HG02884 (cell line): ENCODE results near the gene KLHDC4.
"Not testable (repeated sequence)": the region's sequence is repeated elsewhere in the genome, so short reads cannot be mapped to it uniquely, and the experiment has no call there.

Experiments used
- ATAC-seq: cut with Tn5 transposase; IDR thresholded peaks from one replicate; pipeline ENCODE4 v1.9.1; 2021; ENCODE audit warnings: mild to moderate bottlenecking, moderate library complexity; ENCODE audit not compliant: unreplicated experiment

The KLHDC4 gene

DNA sequence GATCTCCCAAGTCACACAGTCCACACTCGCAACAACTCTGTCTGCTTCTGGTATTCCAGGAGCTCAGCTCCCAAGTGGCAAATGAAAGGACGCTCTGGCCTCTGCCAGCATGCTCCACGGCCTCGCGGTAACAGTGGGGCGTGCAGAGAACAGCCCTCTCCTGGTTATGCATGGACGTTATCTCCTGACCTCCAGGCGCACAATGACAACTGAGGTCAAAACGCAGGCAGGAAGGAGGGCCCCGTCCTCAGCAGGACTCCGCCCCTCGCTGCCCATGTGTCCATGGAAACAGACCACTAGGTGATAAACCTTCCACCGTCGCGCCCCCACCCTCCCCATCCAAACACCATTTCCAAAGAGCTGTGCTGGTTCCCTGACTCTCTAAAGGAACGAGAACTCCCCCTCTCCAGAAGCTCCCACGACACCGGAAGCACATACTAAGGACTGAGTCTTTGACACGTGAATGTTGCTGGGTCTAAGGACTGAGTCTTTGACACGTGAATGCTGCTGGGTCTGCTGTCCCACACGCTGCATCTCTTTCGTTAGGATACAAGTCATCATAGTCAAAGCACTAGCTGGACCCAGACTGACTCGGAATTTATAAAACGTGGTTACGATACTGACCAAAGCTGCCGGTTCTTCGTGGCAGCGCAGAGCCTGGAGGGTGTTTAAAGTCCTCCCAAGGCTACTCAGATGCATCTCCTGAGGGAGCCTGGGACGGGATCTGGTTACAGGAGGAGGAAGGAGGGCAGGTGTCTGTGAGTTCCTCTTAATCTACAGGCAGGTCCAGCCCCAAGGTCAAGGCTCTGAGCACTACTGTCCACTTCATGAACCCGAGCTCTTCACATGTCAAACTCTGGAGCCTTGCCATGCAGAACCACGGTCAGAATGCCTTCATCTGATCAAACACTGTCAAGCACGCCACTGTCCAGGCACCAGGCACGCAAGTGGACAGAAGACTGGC lies 43.9 kb downstream of the KLHDC4 start:
- no peak for ATAC-seq

DNA sequence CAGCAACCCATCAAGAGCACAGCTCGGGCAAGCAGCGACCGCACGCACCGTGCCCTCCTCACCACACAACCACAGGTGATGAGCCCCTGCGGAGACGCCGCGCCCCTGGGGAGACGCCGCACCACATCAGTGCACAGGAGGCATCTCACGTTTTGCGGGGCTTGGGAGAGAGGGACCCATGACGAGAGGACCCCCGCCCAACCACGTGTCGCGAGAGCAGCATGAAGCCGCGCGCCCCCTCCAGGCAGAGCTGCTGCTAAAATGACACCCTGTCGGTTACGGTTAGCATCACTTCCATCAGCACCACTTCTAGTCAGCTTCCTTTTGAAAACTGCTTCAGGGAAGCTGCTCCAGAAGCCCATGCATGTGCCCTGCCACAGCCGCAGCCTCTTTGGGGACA lies 45.3 kb downstream of the KLHDC4 start:
- no peak for ATAC-seq

DNA sequence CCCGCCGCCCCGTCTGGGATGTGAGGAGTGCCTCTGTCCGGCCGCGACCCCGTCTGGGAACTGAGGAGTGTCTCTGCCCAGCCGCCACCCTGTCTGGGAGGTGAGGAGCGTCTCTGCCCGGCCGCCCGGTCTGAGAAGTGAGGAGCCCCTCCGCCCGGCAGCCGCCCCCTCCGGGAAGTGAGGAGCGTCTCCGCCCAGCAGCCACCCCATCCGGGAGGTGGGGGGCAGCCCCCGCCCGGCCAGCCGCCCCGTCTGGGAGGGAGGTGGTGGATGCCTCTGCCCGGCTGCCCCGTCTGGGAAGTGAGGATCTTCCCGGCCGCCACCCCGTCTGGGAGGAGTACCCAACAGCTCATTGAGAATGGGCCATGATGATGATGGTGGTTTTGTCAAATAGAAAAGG lies 47.0 kb downstream of the KLHDC4 start:
- not testable (repeated sequence) for ATAC-seq

DNA sequence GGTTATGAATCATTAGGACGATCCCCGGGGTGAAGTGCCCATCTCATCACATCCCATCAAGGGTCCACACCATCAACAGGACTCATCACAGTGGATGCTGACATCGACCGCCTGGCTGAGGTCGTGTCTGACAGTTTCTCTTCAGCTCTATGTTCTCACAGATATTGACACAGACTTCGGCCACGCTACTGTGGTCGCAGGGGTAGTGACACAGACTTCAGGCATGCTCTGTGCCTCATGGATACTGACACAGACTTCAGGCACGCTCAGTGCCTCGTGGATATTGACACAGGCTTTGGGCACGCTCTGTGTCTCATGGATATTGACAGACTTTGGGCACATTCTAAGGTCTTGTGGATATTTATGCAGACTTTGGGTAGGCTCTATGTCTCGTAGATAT lies 50.1 kb downstream of the KLHDC4 start:
- ATAC-seq: no peak

DNA sequence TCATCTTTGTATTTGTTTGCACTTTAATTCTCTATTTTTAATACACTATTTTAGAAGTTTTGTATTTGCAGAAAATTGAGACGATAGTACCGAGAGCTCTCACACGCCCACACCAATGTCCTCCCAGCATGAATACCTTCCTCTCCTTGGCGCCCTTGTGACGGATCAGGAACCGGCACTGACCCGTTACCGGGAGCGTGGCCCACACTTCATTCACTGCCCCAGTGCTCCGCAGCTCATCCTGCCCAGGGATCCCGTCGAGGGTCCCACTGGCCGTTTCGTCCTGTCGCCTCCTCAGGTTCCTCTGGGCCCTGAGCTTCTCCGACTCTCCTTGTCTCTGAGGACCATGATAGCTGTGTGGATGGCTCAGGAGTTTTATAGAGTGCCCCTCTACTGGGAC lies 50.6 kb downstream of the KLHDC4 start:
- no peak for ATAC-seq

DNA sequence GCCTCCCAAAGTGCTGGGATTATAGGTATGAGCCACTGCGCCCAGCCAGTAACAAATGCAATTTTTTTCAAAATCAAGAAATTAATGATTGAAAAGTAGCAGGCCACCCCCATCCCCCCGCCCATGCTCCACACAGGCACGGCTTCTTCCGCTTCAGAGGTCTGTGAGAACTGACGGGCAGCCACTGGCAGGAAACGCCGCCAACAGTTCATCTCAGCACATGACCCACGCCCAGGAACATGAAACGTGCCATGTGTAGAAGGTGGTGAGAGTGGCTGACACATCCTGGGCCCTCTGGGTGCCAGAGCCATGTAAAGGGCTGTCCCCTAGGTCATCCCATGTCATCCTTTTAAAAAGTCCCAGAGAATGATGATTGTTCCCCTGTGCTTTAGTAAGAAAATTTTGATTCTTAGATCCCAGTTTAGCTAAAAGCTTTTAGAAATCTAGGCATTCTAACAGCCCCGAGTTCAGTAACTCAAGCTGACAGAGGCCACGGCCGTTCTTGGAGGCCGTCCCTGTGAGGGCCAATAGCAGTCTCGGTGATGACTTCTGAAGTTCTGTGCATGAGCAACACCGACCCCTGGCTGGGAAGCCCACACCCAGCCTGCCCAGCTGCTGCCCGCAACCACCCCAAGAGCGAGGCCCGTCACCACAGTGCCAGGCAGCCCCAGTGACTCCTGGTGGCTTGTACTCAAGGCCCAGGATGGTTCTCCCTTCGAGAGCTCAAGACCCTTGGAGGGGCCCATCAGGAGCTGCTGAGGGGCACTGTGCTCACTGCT lies 52.1 kb downstream of the KLHDC4 start:
- ATAC-seq: no peak

DNA sequence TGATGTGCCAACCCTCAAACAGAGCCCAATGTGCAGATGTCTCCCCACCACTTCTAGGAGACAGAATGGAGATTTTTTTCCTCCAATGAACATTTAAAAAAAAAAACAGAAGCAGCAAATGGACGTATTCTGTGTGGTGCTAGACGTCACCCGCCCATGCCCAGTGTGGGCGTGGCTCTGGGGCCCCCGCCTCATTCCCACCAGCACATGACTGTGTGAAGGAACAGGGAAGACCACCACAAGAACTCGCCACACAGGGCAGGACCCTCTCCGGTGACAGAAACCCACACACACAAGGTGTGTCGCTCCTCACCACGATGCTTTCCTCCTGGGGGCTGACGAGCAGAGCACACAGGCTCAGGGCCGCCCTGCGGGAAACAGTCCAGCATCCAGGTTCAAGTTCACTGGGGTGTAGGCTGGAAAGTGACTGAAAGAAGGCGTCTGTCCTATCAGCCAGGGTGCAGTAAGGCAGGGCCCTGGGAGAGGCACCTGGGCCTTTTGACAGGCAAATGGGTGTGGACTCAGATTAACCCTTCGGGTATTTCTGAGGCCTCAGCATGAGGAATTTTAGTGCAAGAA lies 53.5 kb downstream of the KLHDC4 start:
- ATAC-seq: no peak

DNA sequence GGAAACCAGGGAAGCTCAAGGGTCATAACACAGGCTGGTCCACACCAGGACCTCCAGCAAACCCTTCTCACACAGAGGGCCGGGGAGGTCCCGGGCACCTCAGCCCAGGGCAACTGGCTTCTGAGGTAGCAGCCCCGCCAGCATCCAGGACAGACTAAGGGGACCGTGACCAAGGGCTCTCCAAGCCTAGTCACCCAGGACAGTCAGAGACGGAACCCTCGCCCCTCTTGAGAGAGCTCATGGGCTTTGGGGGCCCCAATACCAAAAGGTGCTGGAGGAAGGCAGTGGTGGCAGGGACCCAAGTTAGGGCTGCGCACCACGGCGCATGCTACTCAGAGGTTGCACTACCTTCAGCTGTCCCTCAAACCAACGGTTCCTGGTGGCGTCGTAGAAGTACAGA lies 54.9 kb downstream of the KLHDC4 start:
- no peak for ATAC-seq

DNA sequence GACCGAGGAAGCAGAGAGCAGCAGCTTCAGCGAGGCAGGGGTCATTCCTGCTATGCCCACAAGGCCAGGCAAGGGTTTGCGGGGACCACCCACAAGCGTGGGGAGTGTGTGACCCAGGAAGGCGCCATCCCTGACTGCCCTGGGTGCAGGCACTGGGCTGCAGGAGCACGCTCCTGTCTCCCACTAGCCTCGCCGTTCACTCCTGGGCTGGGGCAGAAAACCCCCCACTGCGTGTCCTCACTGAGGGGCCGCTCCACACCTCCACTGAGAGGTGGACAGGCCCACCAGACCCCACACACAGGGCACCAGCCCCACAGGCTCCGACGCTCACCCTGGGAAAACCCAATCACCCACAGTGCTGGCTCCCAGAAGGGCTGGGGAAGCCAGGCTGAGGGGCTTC lies 56.1 kb downstream of the KLHDC4 start:
- ATAC-seq: no peak

DNA sequence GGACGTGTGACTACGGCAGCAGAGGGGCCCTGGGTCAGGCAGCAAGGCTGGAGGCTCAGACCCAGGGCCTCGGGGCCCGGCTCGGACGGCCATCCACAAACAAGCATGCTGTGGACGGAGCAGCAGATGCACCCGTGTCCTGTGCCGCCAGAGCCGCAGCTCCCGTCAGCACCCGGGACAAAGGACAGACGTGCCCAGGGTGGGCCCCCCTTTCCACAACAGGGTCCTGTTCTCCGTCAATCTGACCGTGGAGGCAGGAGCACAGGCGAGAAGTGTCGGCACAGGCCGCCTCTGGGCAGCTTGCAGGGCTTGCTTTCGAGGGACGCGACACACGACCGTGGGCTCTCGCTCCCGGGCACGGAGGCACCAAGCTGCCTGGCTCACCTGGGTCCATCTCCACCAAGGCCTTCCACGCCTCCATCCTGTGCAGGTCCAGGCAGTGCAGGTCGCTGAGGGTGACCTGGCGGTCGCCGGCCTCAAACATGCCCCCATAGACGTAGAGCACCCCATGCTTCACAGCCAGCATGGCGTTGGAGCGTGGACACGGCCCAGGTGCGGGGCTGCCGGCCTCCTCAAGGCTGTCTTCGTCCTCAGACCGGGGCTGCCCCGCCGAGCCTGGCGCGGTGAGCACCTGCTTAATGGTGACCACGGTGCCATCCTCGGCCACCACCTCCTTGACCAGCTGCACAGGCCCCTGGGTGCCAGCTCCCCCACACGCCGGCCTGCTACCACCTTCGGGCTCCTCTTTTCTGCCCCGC lies 56.7 kb downstream of the KLHDC4 start:
- ATAC-seq: no peak

DNA sequence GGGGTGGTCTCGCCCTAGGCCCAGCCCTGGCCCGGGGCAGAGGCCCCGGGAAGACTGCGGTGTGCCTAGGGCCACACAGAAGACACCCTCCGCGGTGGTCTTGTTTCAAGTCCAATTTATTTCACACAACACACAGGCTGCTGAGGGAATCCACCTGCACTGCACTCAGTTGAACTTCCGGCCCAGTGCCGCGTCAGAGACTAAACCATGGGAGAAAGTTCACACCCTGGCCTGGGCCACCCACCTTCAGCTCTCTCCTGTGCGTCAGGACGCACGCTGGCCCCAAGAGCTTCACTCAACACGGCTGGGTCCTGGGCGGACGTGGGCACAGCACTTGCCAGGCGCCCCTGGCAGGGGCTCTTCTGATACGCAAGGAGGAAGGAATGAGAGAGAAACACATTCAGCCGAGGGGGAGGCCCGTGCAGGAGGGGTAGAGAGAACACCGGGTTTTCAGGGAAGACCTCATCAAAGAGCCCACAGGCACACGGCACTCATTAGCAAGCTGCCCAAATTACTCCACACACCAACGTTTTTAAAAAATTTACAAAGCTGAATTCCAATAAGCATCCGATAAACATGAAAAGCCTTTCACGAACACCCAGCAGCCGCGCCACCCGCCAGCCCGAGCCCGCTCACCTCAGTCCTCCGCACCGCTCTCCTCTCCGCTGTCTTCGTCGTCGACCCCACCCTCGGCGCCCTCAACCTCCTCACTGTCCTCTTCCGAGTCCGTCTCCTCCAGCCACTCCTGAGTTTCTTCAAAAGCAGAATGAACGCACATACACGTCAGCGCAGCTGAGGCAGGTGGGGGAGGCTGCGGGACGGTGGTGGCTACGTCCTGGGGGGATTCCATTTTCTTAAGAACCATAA lies 57.8 kb downstream of the KLHDC4 start:
- no peak for ATAC-seq

DNA sequence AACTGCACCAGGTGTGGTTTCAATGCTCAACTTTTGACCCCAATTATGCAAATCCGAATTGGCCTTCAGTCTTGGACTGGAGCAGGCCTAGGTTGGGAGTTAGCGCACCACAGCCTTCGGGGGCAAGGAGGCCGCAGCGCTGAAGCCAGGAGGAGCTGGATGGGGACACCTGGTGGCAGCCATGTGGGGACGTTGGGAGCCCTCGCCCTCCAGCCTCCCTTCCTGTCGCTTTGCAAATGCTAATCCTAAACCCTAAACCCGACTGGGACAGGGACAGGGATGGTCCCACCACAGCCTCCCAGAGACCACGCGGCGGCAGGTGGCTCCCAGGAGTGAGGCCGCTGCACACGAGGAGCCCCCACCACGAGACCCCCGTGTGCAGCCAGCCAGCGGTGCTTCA lies 58.7 kb downstream of the KLHDC4 start:
- ATAC-seq: no peak

DNA sequence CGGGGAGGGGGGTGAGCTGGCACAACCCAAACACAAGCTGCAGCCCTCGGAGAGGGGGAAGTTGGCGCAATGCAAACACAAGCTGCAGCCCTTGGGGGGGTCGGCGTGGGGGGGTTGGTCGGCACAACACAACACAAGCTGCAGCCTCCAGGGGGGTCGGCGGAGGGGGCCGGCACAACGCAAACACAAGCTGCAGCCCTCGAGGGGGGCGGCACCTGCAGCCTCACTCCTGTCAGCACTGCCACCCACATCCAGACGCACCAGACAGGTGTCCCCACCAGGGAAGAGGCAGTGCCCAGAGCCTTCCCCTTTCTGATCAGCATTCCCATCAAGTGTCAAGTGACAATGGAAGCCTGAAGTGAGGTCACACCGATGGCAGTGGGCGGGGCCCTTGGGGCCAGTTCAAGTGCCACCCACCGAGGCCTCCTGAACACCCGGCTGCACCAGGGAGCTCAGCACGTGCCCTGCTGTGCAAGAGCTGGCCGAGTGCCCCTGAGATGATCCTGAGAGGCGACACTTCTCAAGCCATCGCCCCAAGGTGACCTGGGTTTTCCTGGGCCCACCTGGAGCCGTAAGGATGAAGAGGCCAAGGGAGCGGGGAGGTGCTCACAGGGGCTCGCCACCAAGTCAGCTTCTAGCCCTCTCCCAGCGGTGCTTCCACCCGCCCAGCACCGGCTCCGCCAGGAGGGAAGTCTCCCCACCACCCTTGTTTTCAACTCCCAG lies 59.3 kb downstream of the KLHDC4 start:
- no peak for ATAC-seq

DNA sequence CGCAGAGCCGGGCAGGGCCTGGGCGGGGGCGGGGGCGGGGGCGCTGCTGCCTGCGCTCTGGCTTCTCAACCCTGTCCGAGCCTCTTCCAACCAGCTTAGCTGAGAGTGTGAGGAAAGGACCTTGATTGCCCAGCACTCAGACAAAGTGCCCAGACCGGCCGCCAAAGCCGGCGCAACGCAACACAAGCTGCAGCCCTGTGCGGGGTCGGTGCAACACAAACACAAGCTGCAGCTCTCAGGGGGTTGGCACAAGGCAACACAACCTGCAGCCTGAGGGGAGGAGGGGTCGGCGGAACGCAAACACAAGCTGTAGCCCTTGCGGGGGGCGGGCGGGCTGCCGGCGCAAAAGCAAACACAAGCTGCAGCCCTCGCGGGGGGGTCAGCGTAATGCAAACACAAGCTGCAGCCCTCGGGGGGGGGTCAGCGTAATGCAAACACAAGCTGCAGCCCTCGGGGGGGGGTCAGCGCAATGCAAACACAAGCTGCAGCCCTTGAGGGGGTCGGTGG lies 60.0 kb downstream of the KLHDC4 start:
- no peak for ATAC-seq

DNA sequence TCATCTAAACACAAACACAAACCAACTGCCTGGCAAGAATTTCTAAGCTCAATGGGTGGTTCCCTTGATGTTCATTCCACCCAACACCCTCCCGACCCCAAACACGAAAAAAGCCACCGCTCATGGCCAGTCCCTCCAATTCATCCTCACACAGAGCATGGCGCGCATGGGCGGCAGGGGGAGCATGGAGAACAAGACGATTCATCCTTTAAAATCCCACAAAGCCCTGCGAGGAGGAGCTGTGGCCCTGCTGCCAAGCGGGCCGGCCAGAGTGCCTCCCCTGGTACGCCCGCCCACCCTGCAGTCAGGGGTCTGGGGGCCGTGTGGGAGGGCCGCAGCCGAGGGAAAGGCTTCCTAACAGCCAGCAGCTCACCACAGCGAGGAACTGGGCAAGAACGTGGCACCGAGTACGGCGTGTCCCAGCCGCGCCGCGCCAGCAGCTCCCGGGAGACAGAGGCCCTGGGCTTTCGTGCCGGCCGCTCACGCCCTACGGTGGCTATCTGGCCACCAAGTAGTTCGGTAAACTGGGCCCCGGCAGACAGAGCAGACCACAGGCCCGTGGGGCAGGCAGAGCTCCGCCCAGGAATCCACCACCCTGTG lies 60.9 kb downstream of the KLHDC4 start:
- no peak for ATAC-seq

DNA sequence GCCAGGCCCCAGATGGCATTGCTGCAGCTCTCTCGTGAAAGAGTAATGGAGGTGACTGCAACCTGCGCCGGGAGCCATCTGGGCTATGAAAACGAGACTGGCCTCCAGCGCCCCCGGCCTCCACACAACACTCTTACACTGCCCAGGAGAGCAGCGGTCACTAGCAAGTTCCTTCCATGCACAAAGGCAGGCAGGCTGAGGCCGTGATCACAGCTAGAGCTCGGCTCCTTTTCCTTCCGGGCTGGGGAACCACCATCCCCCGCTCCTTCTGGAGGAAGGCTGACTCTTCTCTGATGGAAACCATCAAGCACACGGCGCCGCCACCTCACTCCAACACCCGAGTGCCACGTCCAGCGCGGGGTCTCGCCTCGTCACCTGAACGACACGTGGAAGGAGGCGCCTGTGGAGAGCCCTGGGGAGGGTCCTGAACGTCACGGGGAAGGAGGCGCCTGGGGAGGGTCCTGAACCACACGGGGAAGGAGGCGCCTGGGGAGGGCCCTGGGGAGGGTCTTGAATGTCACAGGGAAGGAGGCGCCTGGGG lies 61.9 kb downstream of the KLHDC4 start:
- ATAC-seq: no peak

DNA sequence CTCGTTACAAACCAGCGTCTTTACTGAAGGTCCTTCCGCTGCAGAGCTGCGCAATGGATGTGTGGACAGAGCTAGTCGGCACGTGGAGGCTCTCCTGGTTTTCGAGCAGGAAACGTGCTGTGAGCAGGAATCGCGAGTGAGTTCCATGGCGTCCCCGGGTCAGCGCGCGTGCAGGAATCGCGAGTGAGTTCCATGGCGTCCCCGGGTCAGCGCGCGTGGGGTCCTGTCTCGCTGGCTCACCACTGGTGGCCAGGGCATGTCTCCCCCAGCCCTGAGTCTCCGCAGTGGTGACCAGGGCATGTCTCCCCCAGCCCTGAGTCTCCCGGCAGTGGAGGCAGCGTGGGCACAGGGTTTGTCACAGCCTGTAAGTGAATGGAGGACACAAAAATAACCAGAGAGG lies 62.7 kb downstream of the KLHDC4 start:
- ATAC-seq: no peak

DNA sequence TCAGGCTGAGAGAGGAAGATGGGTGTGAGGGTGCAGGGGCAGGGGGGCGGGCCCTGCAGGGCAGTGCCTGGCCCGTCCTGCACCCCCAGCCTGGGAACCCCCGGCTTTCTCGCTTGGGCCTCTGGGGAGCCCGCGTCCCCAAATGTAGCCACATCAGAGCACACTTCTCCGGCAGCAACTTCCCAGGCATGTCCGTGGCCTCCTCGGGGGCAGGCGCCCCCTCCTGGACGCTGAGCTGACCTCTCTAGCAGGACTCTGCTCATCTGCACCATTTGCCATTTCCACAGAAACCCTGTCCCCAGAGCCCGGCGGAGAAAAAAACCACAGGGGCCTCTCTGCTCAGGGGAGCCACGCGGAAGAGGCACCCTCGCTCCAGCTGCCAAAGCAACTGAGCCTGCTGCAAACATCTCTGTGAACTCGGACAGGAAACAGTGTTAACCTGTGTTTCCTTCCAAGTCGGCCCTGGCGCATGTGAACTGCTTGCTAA lies 63.4 kb downstream of the KLHDC4 start:
- peak; percentile 51 for ATAC-seq
